Measurements from ENCODE around the gene MICAL3.

The MICAL3 gene

DNA sequence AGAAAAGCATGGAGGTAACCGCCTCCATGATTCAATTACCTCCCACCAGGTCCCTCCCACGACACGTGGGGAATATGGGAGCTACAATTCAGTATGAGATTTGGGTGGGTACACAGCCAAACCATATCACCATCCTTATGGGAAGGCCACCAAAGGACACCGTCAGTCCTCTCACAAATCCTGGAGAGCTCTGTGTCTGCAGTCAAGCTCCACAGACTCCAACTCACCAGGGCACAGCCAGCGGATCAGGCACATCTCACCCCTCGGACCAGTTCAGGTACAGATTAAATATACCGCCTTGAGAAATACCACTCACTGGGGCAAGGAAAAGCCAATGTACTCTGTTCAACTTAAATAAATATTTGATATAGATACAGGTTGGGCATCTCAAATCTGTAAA lies 100.3 kb downstream of the MICAL3 start:
- no peak for TF ChIP-seq CTCF (IDR thresholded peaks at IDR 0.05)
- peaks cover 3% of the 10 kb centered on the region for H3K27me3 Mint-ChIP-seq (ENCODE audit: low read depth, poor library complexity)
- no peaks in the 10 kb centered on the region for H3K9me3 Mint-ChIP-seq
- H3K4me3 Mint-ChIP-seq: no peak overlapping the region
- H3K27ac Mint-ChIP-seq: no peak overlapping the region
- no peaks in the 10 kb centered on the region for H3K36me3 Mint-ChIP-seq (ENCODE audit: low read depth)
- no peak for DNase-seq
- peaks cover 44% of the 10 kb centered on the region for H3K4me1 Mint-ChIP-seq

GRCh38 chr22:17922925-17923903 lies 101.1 kb downstream of the MICAL3 start:
- Mint-ChIP-seq H3K27ac (no peak overlapping the region), H3K9me3 (no peaks in the 10 kb centered on the region), H3K36me3 (ENCODE audit: low read depth) (no peaks in the 10 kb centered on the region), H3K4me3 (no peak overlapping the region), H3K4me1 (peaks cover 44% of the 10 kb centered on the region), H3K27me3 (ENCODE audit: low read depth, poor library complexity) (peaks cover 3% of the 10 kb centered on the region)
- no peak for DNase-seq
- no peak for TF ChIP-seq CTCF (IDR thresholded peaks at IDR 0.05)

- peak overlapping the region; percentile 14 for H3K27ac Mint-ChIP-seq
- H3K36me3 Mint-ChIP-seq (ENCODE audit: low read depth): no peaks in the 10 kb centered on the region
- H3K9me3 Mint-ChIP-seq: no peaks in the 10 kb centered on the region
- peaks cover 3% of the 10 kb centered on the region for H3K27me3 Mint-ChIP-seq (ENCODE audit: low read depth, poor library complexity)
- H3K4me1 Mint-ChIP-seq: peaks cover 44% of the 10 kb centered on the region
- TF ChIP-seq CTCF (IDR thresholded peaks at IDR 0.05): no peak
- DNase-seq: peak; percentile 35
- H3K4me3 Mint-ChIP-seq: peak overlapping the region; percentile 35
Measured at GRCh38 chr22:17921871-17922821, 102.2 kb downstream of the MICAL3 start.

- no peak for TF ChIP-seq CTCF (IDR thresholded peaks at IDR 0.05)
- no peak for DNase-seq
- Mint-ChIP-seq H3K4me3 (no peak overlapping the region), H3K36me3 (ENCODE audit: low read depth) (no peaks in the 10 kb centered on the region), H3K27ac (no peak overlapping the region), H3K9me3 (no peaks in the 10 kb centered on the region), H3K4me1 (peaks cover 44% of the 10 kb centered on the region), H3K27me3 (ENCODE audit: low read depth, poor library complexity) (peaks cover 3% of the 10 kb centered on the region)
Measured at GRCh38 chr22:17920992-17921650, 103.2 kb downstream of the MICAL3 start.

DNA sequence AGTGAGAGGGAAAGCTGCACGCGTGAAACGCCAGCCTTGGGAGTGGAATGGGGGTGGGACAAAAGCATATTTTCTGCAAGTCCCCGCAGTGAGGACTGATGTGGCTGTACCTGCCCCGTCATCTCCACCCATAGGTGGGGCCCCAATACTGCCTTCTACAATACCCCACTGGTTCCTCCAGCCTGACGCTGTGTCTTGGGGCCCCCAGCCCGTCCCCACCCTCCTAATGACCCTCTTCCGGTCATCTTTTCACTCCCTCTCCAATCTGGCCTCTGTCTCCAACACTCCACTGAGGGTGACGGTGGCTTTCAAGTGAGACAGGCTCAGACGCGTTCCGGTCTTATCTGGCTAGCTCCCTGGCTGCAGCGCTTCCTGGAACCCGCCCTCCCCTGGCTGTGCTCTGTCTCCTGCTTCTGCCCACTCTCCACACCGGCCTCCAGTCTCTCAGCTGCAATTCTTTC lies 104.2 kb downstream of the MICAL3 start:
- H3K4me3 Mint-ChIP-seq: peak overlapping the region; percentile 6
- peaks cover 3% of the 10 kb centered on the region for H3K27me3 Mint-ChIP-seq (ENCODE audit: low read depth, poor library complexity)
- H3K4me1 Mint-ChIP-seq: peaks cover 44% of the 10 kb centered on the region
- H3K36me3 Mint-ChIP-seq (ENCODE audit: low read depth): no peaks in the 10 kb centered on the region
- peak; percentile 35 for DNase-seq
- no peaks in the 10 kb centered on the region for H3K9me3 Mint-ChIP-seq
- TF ChIP-seq CTCF (IDR thresholded peaks at IDR 0.05): no peak
- H3K27ac Mint-ChIP-seq: no peak overlapping the region
